ENCODE results near the gene DHX15.

The DHX15 gene

GRCh38 chr4:24582235-24582832 lies 2.0 kb downstream of the DHX15 start:
- FAIRE-seq = no peak

DNA sequence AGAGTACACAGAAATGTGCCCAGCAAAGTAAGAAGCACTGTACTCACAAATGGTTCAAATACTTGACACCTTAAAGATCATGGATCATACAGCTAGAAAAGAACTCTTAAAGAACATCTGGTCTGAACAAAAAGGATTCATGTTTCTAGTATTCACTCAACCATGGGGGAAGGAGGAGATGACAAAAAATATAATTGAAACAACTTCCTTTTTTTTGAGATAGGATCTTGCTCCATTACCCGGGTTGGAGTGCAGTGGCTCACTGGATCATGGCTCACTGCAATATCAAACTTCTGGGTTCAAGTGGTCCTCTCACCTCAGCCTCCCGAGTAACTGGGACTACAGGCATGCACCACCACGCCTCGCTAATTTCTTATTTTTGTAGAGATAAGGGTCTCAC lies 6.0 kb downstream of the DHX15 start:
- no peak for FAIRE-seq

- no peak for FAIRE-seq
Measured at GRCh38 chr4:24576276-24576675, 8.1 kb downstream of the DHX15 start.

GRCh38 chr4:24574236-24574635 lies 10.1 kb downstream of the DHX15 start:
- FAIRE-seq = peak; percentile 5

- no peak for FAIRE-seq
Measured at GRCh38 chr4:24573582-24573981, 10.8 kb downstream of the DHX15 start.

DNA sequence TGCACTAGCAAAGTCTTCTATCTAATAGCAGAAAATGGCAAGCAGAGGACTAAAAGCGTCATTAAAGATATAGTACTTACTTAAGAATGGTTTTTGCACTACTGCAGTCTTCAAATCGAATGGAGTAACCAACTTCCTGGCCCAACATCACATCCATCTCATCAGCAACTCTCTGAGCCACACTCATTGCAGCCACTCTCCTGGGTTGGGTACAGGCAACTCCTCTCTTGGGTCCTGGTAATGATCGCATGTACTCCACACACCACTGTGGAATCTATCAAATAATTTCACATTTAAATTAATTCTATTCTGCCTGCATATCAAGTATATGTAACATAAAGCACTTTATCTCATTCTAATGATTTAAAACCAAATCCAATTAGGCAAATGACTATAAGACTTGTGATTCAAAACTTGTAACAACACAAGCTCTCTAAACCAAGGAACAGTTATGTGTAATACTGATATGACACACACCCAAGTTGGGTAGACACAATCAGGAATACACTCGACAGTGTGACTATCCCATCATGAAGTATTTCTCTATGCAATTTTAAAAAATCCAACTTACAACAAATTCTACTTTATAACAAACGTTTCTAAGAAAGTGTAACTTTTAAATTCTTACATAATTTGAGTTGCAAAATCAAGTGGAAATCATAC lies 13.6 kb downstream of the DHX15 start:
- no peak for FAIRE-seq

- no peak for FAIRE-seq
Measured at GRCh38 chr4:24570172-24570571, 14.2 kb downstream of the DHX15 start.

GRCh38 chr4:24569662-24570061 lies 14.7 kb downstream of the DHX15 start:
- no peak for FAIRE-seq

GRCh38 chr4:24568425-24568824 lies 15.9 kb downstream of the DHX15 start:
- no peak for FAIRE-seq

- no peak for FAIRE-seq
Measured at GRCh38 chr4:24565054-24565453, 19.3 kb downstream of the DHX15 start.

DNA sequence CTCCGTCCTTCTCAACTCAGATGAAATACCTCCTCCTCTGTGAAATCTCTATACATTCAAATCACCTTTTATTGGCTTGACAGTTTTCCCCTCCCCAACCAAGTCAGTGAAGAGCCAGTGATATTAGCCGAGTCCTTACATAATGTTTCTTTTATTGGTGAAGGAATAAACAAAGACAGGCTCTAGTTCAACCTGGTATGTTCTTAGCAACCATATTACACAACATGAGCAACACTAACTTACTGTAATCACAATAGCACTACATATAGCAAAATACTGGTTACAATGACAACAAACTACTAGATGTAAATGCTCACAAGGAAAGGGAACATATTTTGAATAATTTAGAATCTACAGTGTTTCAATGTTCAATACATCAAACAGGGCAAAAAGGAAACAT lies 19.9 kb downstream of the DHX15 start:
- no peak for FAIRE-seq

DNA sequence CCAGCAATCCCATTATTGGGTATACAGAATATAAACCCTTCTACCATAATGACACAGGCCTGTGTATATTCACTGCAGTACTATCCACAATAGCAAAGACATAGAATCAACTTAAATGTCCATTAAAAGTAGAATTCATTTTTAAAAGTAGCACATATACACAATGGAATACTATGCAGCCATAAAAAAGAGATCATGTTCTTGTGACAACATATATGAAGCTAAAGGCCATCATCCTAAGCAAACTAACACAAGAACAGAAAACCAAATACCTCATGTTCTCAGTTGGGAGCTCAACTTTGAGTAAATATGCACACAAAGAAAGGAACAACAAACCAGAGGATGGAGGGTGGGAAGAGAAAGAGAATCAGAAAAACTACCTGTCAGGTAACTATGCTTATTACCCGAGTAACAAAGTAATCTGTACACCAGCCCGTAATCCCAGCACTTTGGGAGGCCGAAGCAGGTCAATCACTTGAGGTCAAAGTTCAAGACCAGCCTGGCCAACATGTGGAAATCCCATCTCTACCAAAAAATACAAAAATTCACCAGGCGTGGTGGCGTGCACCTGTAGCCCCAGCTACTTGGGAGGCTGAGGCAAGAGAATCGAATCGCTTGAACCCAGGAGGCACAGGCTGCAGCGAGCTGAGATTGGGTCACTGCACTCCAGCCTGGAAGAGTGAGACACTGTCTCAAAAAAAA lies 22.8 kb downstream of the DHX15 start:
- no peak for FAIRE-seq

GRCh38 chr4:24560868-24561368 lies 23.4 kb downstream of the DHX15 start:
- no peak for FAIRE-seq

DNA sequence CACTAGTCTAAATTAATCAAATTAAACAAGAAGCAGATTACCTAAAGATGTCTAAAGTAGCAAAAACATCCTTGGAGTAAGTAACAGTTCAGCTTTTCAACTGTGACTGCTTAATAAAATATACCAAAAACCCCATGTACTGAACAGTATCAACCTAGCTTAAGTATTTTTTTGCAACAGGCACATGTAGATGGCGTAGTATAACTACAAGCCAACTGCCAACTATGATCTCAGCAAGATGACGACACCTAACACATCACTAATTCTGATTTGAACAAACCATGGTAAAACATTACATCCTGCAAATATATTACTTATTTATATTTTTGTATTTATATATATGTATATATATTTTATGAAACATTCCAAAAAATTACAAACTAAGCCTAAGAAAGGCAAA lies 24.5 kb downstream of the DHX15 start:
- no peak for FAIRE-seq

- no peak for FAIRE-seq
Measured at GRCh38 chr4:24559032-24559821, 25.1 kb downstream of the DHX15 start.

GRCh38 chr4:24557026-24558025 lies 27.0 kb downstream of the DHX15 start:
- no peak for FAIRE-seq

GRCh38 chr4:24551492-24552289 lies 32.7 kb downstream of the DHX15 start:
- FAIRE-seq = no peak

DNA sequence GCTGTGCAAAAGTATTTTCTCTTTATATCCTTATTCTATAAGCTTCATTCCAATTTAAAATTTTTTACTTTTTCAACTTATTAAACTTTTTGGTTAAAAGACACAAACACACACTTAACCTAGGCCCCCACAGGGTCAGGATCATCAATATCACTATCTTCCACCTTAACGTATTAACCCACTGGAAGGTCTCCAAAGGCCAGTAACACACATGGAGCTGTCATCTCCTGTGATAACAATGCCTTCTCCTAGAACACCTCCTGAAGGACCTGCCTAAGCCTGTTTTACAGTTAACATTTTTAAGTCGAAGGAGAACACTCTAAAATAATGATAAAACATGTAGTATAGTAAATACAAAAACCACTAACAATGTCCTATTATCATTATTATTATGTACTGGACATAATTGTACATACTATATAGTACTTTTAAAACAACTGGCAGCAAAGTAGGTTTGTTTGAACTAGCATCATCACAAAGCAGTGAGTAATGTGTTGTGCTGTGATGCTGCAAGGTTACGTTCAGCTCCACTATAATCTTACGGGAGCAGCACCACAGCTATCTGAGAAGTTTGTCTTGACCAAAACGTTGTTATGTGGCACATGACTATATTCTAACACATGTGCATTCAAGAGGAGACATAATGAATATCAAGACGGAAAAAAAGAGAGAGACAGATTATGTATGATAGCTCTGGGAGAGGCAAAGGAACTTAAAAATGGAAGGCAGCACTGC lies 33.7 kb downstream of the DHX15 start:
- no peak for FAIRE-seq

DNA sequence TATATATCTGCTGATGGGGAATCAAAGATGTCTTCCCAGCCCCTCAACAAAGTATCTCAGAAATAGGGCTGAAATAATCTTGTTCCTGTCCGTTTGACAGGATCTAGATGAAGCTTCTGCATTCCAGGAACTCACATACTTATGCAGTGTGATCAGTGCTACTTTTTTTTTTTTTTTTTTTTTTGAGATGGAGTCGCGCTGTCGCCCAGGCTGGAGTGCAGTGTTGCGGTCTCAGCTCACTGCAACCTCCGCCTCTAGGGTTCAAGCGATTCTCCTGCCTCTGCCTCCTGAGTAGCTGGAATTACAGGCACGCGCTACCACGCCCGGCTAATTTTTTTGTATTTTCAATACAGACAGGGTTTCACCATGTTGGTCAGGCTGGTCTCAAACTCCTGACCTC lies 36.4 kb downstream of the DHX15 start:
- FAIRE-seq = no peak
